ENCODE measurements around the gene IGSF9B.

GRCh38 chr11:133952199-133953190 lies 4.3 kb downstream of the IGSF9B start:
- no peak for TF ChIP-seq CTCF (IDR thresholded peaks at IDR 0.05; ENCODE audit: insufficient read depth, low read length, poor library complexity, severe bottlenecking)
- no peak for TF ChIP-seq EZH2phosphoT487 (conservative IDR thresholded peaks at IDR 0.05; ENCODE audit: low read length)
